MCF 10A (cell line): ENCODE data around the gene NIF3L1. TPM values are rescaled to one million over a fixed set of nuclear protein-coding genes. Genes with fewer than 3 reads are reported as not detected.

Source experiments
- BruUV-seq: library from RNA; stranded (reverse); fragments of 400-500 nt; replicated peaks from 2 replicates; lab custom pipeline; 2021; lab: Mats Ljungman, UMichigan
- CTCF ChIA-PET: fragments of 300-600 bp; sonication (Branson Sonifier 250); formaldehyde crosslinking; extraction: SDS; loops from one replicate; lab custom pipeline; 2021; ENCODE audit warnings: antibody characterized with exemption, inconsistent platforms; lab: Yijun Ruan, JAX
- POLR2A ChIA-PET: fragments of 300-600, 350-650 bp; sonication (Branson Sonifier 250); formaldehyde crosslinking; extraction: SDS; loops from one replicate; lab custom pipeline; 2020; ENCODE audit warnings: antibody characterized with exemption, inconsistent platforms; lab: Yijun Ruan, JAX
- DNase-seq: peaks from one replicate; pipeline ENCODE4 v3.0.0-alpha.2; 2018; ENCODE audit not compliant: unreplicated experiment
- H3K27ac Mint-ChIP-seq: one replicate; pipeline ENCODE4 v1.8.0; 2022; ENCODE audit warnings: mild to moderate bottlenecking, low read depth, mixed read lengths; ENCODE audit not compliant: unreplicated experiment
- H3K27me3 Mint-ChIP-seq: one replicate; pipeline ENCODE4 v1.8.0; 2022; ENCODE audit warnings: mixed read lengths; ENCODE audit not compliant: insufficient read depth, unreplicated experiment
- H3K36me3 Mint-ChIP-seq: one replicate; pipeline ENCODE4 v1.8.0; 2022; ENCODE audit warnings: mild to moderate bottlenecking, moderate library complexity, mixed read lengths; ENCODE audit not compliant: insufficient read depth, unreplicated experiment
- H3K4me1 Mint-ChIP-seq: one replicate; pipeline ENCODE4 v1.8.0; 2022; ENCODE audit warnings: mixed read lengths; ENCODE audit not compliant: insufficient read depth, unreplicated experiment
- H3K4me3 Mint-ChIP-seq: one replicate; pipeline ENCODE4 v1.8.0; 2022; ENCODE audit warnings: mild to moderate bottlenecking, moderate library complexity, mixed read lengths; ENCODE audit not compliant: unreplicated experiment
- H3K9me3 Mint-ChIP-seq: one replicate; pipeline ENCODE4 v1.8.0; 2022; ENCODE audit warnings: mixed read lengths; ENCODE audit not compliant: unreplicated experiment
- CTCF ChIP-seq: fragments of 200-600 bp; IDR thresholded peaks from one replicate; pipeline ENCODE4 v1.8.0; 2022; ENCODE audit warnings: antibody characterized with exemption, mild to moderate bottlenecking; ENCODE audit not compliant: unreplicated experiment
- intact Hi-C: fragments of 100-400 bp; cut with micrococcal nuclease; formaldehyde crosslinking; loops from 2 replicates; pipeline ENCODE4 v1.14.1; 2022
- total RNA-seq: library from RNA; stranded (reverse); gene quantifications from 2 replicates; pipeline ENCODE4 v1.2.3, GENCODE V29; 2022

The NIF3L1 gene
- total RNA-seq, 1 experiment from 2014 or later: 19.3 TPM

DNA sequence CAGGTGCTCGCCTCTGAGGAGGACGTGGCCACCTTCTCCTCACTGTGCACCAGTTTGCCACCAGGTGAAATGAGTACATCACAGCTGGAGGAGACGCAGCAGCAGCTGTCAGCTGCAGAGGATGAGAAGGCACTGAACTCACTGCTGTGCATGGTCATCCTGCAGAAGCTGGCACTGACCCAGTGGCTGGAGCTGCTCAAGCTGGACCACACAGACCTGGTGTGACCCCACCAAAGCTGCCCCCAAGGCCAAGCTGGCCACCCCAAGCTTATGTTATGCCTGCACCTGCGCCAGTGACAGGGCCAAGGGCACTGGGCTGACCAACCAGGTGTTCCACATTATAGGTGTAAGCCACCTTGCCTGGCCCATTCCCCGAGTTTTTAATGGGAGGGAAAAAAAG lies 44.0 kb upstream of the NIF3L1 start:
- no peaks in the 10 kb centered on the region for H3K27me3 Mint-ChIP-seq
- intact Hi-C loops: no loop called here
- DNase-seq: no peak
- peaks cover 15% of the 10 kb centered on the region for H3K36me3 Mint-ChIP-seq
- no peak for TF ChIP-seq CTCF
- no peak overlapping the region for H3K4me3 Mint-ChIP-seq
- H3K4me1 Mint-ChIP-seq: no peaks in the 10 kb centered on the region
- H3K27ac Mint-ChIP-seq: no peak overlapping the region
- BruUV-seq: no TSS peak
- ChIA-PET CTCF (interaction anchor here (0.6 to 1.9 kb wide), 3 partner anchors 10 to 837 kb away, joined by 3 to 7 read pairs (median 4); no protein-coding TSS in a partner anchor), POLR2A (interaction anchor here (1.6 kb wide), 1 partner anchor 19 kb away, joined by 8 read pairs; the partner anchor contains the start of gene CLK1)
- no peaks in the 10 kb centered on the region for H3K9me3 Mint-ChIP-seq

- no TSS peak for BruUV-seq
- POLR2A ChIA-PET: interaction anchor here (0.6 to 1.6 kb wide), 2 partner anchors 18 to 1498 kb away, joined by 3 to 8 read pairs; partner anchors contain the start of gene CLK1
- Mint-ChIP-seq H3K4me3 (no peak overlapping the region), H3K27ac (no peak overlapping the region), H3K27me3 (no peaks in the 10 kb centered on the region), H3K4me1 (no peaks in the 10 kb centered on the region), H3K36me3 (peaks cover 21% of the 10 kb centered on the region), H3K9me3 (no peaks in the 10 kb centered on the region)
- CTCF ChIA-PET: interaction anchor here (0.6 to 1.9 kb wide), 2 partner anchors 133 to 838 kb away, joined by 3 to 7 read pairs; no protein-coding TSS in a partner anchor
- no peak for TF ChIP-seq CTCF
- no peak for DNase-seq
- intact Hi-C loops: no loop called here
These were observed 43.4 kb upstream of the NIF3L1 start for GRCh38 chr2:200845669-200846325.

- Mint-ChIP-seq H3K4me1 (no peaks in the 10 kb centered on the region), H3K9me3 (no peaks in the 10 kb centered on the region), H3K27ac (no peak overlapping the region), H3K27me3 (no peaks in the 10 kb centered on the region), H3K4me3 (no peak overlapping the region), H3K36me3 (peaks cover 35% of the 10 kb centered on the region)
- ChIA-PET CTCF (interaction anchor here (1.4 kb wide), 1 partner anchor 12 kb away, joined by 3 read pairs; no protein-coding TSS in a partner anchor), POLR2A (no interaction called here)
- intact Hi-C loops: no loop called here
- no TSS peak for BruUV-seq
- no peak for DNase-seq
- no peak for TF ChIP-seq CTCF
These were observed 41.9 kb upstream of the NIF3L1 start for GRCh38 chr2:200847269-200847668.

- CTCF ChIA-PET: interaction anchor here (1.4 kb wide), 1 partner anchor 11 kb away, joined by 3 read pairs; no protein-coding TSS in a partner anchor
- H3K27ac Mint-ChIP-seq: no peak overlapping the region
- no peaks in the 10 kb centered on the region for H3K27me3 Mint-ChIP-seq
- H3K36me3 Mint-ChIP-seq: peaks cover 42% of the 10 kb centered on the region
- POLR2A ChIA-PET: interaction anchor here (0.6 to 1.5 kb wide), 3 partner anchors 8 to 14 kb away, joined by 3 to 4 read pairs (median 4); no protein-coding TSS in a partner anchor
- intact Hi-C loops: no loop called here
- no peak for TF ChIP-seq CTCF
- BruUV-seq: no TSS peak
- H3K9me3 Mint-ChIP-seq: no peaks in the 10 kb centered on the region
- no peak for DNase-seq
- no peaks in the 10 kb centered on the region for H3K4me1 Mint-ChIP-seq
- H3K4me3 Mint-ChIP-seq: no peak overlapping the region
These were observed 41.2 kb upstream of the NIF3L1 start for GRCh38 chr2:200847939-200848338.
